DMS153 treated with DMSO at 0.1 percent for 48 hours (cell line): ENCODE data around the gene BLM.

Experiments used
- DNase-seq: peaks from one replicate; lab custom pipeline; 2025; ENCODE audit not compliant: unreplicated experiment; lab: John Stamatoyannopoulos, UW

BLM gene

GRCh38 chr15:90787881-90788280 is 70.7 kb downstream of the BLM start:
- no peak for DNase-seq

DNA sequence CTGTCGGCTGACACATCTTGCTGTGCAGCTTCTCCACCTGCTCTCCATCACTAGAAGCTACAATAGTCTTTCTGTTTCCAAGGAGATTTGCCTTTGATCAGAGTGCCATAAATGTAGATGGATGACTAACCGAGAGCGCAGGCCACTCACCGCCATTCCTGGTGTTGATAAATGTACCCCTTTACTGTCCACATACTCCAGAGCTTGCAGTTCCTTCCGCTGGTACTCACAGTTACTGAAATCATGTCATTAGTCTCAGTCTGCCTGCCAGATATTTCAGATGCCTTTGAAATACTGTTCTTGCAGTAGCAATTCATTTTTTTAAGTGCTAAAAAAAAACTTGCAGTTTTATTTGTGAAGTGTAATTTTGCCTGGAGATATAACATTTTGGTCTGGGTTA is 72.3 kb downstream of the BLM start:
- DNase-seq = no peak

- no peak for DNase-seq
Measured at GRCh38 chr15:90790057-90790456, 72.9 kb downstream of the BLM start.

- DNase-seq = no peak
Measured at GRCh38 chr15:90790561-90790960, 73.4 kb downstream of the BLM start.

DNA sequence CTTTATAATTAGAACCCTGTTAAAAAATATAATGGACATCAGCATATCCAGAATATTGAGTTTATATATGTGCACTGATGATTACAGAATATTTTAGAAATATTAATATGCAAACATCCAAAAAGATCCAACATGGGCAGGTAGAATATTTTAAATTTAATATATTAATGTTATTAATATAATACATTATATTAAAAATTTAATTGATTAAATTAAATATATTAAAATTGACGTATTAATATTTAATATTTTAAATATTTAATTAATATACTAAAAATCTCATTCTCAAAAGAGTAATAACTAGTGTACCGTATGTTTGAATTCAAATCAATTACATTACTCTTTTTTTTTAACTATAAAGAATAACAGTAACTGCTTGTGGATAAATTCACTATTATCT is 77.4 kb downstream of the BLM start:
- no peak for DNase-seq

DNA sequence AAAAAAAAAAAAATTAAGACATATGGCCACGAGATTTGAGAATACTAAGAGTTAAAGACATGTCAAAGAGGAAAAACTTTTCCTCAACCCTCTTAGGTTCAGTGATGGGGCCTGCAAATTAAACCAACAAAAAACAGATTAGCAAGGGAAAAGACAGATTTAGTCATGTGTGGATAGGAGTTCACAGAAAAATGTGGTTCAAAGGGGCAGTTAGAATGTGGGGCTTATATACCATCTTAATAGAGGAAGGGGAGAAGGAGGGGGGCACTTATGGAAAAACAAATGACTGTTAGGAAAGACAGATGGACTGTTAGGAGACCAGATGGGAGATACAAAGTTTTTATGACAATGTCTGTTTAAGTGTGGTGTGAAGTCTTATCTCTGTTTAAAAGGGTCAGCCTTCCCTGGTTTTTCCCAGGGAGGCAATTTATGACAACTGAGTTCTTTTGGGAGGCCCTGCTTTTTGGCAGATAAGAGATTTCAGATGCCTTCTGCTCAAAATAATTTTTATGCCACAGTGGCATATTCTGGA is 82.6 kb downstream of the BLM start:
- DNase-seq = no peak

- no peak for DNase-seq
Measured at GRCh38 chr15:90801803-90802202, 84.7 kb downstream of the BLM start.

- no peak for DNase-seq
Measured at GRCh38 chr15:90807074-90807785, 90.1 kb downstream of the BLM start.

GRCh38 chr15:90807786-90808086 is 90.6 kb downstream of the BLM start:
- no peak for DNase-seq

DNA sequence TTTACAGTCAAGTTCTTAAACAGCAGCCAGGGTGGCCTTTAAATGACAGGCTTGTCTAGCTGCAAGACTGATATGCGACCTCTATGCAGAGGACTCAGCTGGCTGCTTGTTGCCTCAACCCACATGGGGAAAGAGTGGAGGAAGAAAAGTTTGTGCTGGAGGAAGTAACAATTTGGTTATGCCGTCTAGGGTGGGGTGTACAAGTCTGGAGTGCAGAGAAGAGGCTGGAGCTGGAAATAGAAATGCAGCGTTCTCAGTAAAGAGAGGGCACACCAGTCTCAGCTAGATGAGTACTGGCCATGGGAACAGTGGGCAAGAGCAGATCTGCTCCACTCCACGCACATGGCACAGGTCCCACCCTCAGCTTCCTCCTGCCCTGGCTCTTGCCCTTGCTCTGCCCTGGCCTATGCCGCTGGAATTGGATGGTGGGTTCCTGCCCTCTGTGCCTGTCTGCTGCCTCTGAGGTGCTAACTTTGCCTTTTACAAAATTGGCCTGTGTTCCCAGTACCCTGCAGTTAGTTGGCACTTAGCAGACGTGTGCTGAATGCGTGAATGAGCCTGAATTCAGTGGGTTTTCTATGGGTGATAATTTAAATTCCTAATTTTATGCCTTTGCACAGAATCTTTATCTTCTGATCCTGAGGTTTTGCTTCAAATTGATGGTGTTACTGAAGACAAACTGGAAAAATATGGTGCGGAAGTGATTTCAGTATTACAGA is 91.5 kb downstream of the BLM start:
- DNase-seq = no peak

- no peak for DNase-seq
Measured at GRCh38 chr15:90809536-90809935, 92.4 kb downstream of the BLM start.

GRCh38 chr15:90810354-90810753 is 93.2 kb downstream of the BLM start:
- DNase-seq = no peak

- no peak for DNase-seq
Measured at GRCh38 chr15:90812171-90812957, 95.2 kb downstream of the BLM start.

GRCh38 chr15:90812958-90813265 is 95.8 kb downstream of the BLM start:
- no peak for DNase-seq

- no peak for DNase-seq
Measured at GRCh38 chr15:90813796-90814190, 96.6 kb downstream of the BLM start.

- DNase-seq = no peak
Measured at GRCh38 chr15:90814191-90814821, 97.2 kb downstream of the BLM start.

GRCh38 chr15:90816401-90817116 is 99.4 kb downstream of the BLM start:
- DNase-seq = no peak

DNA sequence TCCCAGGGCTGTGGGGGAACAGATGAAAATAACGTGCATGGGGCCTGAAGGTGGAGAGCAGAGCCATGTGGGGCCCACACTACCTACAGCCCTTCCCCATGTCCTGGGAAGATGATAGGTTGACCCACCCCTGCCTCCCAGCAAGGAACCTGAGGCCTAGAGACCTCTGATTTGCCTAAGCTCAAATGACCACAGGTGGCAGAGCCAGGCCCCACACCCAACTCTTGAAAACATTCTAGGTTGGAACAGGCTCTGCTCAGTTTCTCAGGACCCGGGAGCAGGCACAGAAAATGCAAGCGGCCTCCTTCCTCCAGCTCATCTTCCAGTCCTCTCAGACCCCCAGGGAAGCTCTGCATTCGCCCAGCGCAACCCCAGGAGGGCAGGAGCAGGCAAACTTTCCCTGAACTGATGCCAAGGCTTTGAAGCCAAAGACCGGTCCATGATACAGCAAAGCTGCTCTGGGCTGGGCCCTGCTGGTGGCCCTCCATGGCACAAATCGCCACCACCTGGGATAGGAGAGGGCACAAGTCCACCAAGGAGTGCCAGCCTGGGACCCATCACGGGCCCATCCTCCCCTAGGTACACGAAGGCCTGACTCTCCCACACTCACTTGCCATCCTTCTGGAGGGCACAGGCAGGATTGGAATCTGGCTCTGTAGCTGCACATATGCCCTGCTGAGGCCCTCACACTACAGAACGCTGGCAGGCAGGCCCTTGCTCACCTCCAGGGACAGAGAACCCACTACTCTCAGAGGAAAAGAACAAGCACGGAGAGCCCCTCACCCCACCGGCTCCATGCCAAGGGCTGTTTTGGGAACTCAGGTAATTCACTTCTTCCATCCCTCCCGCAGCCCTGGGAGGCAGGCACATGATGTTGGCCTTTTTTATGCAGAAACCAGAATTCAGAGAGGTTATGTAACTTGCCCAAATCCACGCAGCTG is 100.2 kb downstream of the BLM start:
- DNase-seq = no peak

DNA sequence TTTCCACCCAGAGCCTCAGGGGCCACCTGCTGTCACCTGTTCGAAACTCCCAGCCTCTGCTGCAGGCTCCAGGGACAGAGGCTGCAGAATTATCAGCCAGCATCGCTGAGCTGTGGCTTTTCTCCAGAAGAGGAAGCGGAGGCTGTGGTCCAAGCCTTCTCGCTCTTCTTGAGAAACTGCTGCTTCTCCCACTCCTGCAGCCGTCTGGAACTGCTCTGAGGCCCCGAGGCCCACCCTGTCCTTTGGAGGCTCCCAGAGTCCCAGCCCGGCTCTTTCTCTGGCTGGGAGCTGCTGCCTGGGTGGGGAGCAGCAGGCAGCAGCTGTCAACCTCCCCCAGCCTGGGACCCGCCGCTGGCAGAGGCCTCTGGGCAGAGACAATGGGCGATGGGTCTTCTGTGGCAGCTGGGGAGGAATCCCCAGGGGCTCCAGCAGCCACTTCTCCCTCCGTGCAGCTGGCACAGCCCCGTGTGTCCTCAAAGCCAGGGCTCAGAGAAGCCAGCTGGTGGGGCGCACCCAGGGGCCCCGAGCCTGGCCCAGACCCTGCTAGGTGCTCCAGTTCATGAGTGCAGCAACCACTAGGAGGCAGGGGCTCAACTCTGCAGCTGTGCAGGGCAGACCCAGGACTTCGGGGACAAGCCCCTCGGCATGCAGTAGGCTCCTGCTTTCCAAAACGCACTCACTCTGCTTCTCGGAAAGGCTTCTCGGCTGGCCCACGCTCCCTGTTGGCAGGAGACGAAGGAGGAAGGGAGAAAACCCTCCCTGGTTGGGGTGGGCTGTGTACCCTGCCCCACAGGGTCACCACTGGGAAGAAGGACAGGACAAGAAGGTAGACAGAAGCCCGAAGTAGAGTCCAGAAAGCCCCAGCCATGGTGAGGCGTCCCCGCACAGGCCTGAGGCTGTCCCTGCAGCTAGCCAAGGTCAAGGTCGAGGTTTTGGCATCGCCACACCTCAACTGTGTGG is 101.4 kb downstream of the BLM start:
- DNase-seq = no peak
